Astrocyte of the cerebellum (primary cell): ENCODE measurements around the gene KIF23.
A peak's percentile ranks its signal among the peaks of the same experiment; 100 is the strongest.

Experiments used
- DNase-seq: peaks from one replicate; pipeline ENCODE4 v3.0.0-alpha.2; 2011; ENCODE audit warnings: low read depth
- H3K4me3 ChIP-seq: 2 replicates; pipeline ENCODE4 v1.5.1; 2011; ENCODE audit warnings: mild to moderate bottlenecking, low read depth, low read length, moderate library complexity
- CTCF ChIP-seq: IDR thresholded peaks from 2 replicates; pipeline ENCODE4 v1.5.1; 2012; ENCODE audit warnings: low read length, low read depth, moderate library complexity, mild to moderate bottlenecking; ENCODE audit errors: missing control alignments
- in situ Hi-C: cut with HindIII; loops from 2 replicates; pipeline ENCODE4 v1.10.0; 2017; ENCODE audit warnings: low sequenced_read_pairs

The KIF23 gene

GRCh38 chr15:69460481-69460880, 46.3 kb downstream of the KIF23 start:
- in situ Hi-C loops, result no loop called here
- TF ChIP-seq CTCF, result no peak
- DNase-seq, result no peak

GRCh38 chr15:69462030-69462492, 47.9 kb downstream of the KIF23 start:
- in situ Hi-C loops, result no loop called here
- H3K4me3 ChIP-seq, result peak overlapping the region; percentile 48
- TF ChIP-seq CTCF, result no peak
- DNase-seq, result no peak

More at GRCh38 chr15:69460481-69460880, 46.3 kb downstream of the KIF23 start:
- H3K4me3 ChIP-seq, result no peak overlapping the region

GRCh38 chr15:69462493-69463181, 48.5 kb downstream of the KIF23 start:
- in situ Hi-C loops, result no loop called here
- H3K4me3 ChIP-seq, result peak overlapping the region; percentile 48
- peak; percentile 86 for TF ChIP-seq CTCF
- peak; percentile 98 for DNase-seq

- no peak for TF ChIP-seq CTCF
- no peak for DNase-seq
- in situ Hi-C loops, result no loop called here
- H3K4me3 ChIP-seq, result peak overlapping the region; percentile 48
These were observed 49.1 kb downstream of the KIF23 start for GRCh38 chr15:69463182-69463756.

- TF ChIP-seq CTCF, result no peak
- H3K4me3 ChIP-seq, result no peak overlapping the region
- DNase-seq, result no peak
- in situ Hi-C loops, result no loop called here
These were observed 51.1 kb downstream of the KIF23 start for GRCh38 chr15:69465253-69465652.

GRCh38 chr15:69466733-69467132, 52.6 kb downstream of the KIF23 start:
- in situ Hi-C loops, result no loop called here
- H3K4me3 ChIP-seq, result no peak overlapping the region
- TF ChIP-seq CTCF, result no peak
- no peak for DNase-seq
